A673 (cell line): ENCODE results near the gene SPAG16. TPM values are rescaled to one million over a fixed set of nuclear protein-coding genes. Genes with fewer than 3 reads are reported as not detected.
"Not testable (repeated sequence)": the region's sequence is repeated elsewhere in the genome, so short reads cannot be mapped to it uniquely, and the experiment has no call there.

Experiments used
- BruUV-seq: library from RNA; stranded (reverse); fragments of 400-500 nt; replicated peaks from 2 replicates; lab custom pipeline; 2021; lab: Mats Ljungman, UMichigan
- CTCF ChIA-PET: fragments of 300-600 bp; sonication (Branson Sonifier 250); formaldehyde crosslinking; loops from one replicate; lab custom pipeline; 2022; ENCODE audit warnings: antibody characterized with exemption; lab: Charles Lee
- POLR2A ChIA-PET: fragments of 300-600 bp; sonication (Branson Sonifier 250); formaldehyde crosslinking; loops from one replicate; lab custom pipeline; 2022; ENCODE audit warnings: antibody characterized with exemption; ENCODE audit not compliant: low non-redundant PET; lab: Charles Lee
- DNase-seq: peaks from one replicate; pipeline ENCODE4 v3.0.0-alpha.2; 2015; ENCODE audit warnings: low spot score
- H3K27ac ChIP-seq: fragments of 200-600 bp; sonication (generic); 2 replicates; pipeline ENCODE4 v1.5.1; 2016; ENCODE audit warnings: mixed run types, low read depth, mild to moderate bottlenecking, mixed read lengths, antibody characterized with exemption, low read length; ENCODE audit not compliant: poor library complexity, severe bottlenecking
- H3K27me3 ChIP-seq: fragments of 200-600 bp; sonication (generic); replicated peaks from 2 replicates; pipeline ENCODE4 v1.6.1; 2017; ENCODE audit warnings: mixed run types, low read depth, mild to moderate bottlenecking, mixed read lengths, antibody characterized with exemption, low read length; ENCODE audit not compliant: insufficient read depth, poor library complexity
- H3K36me3 ChIP-seq: fragments of 200-600 bp; sonication (generic); 2 replicates; pipeline ENCODE4 v1.6.1; 2016; ENCODE audit warnings: mixed run types, mild to moderate bottlenecking, mixed read lengths, antibody characterized with exemption, low read length; ENCODE audit not compliant: insufficient read depth, poor library complexity, severe bottlenecking
- H3K4me1 ChIP-seq: fragments of 200-600 bp; sonication (generic); 2 replicates; pipeline ENCODE4 v1.6.1; 2017; ENCODE audit warnings: mixed run types, mild to moderate bottlenecking, mixed read lengths, antibody characterized with exemption, low read length; ENCODE audit not compliant: insufficient read depth, poor library complexity, severe bottlenecking
- H3K4me3 ChIP-seq: fragments of 200-600 bp; sonication (generic); 2 replicates; pipeline ENCODE4 v1.5.1; 2016; ENCODE audit warnings: low read depth, mixed run types, mild to moderate bottlenecking, mixed read lengths, low read length; ENCODE audit not compliant: poor library complexity, severe bottlenecking
- H3K9me3 ChIP-seq: fragments of 200-600 bp; sonication (generic); 2 replicates; pipeline ENCODE4 v1.6.1; 2016; ENCODE audit warnings: mixed run types, low read depth, mild to moderate bottlenecking, mixed read lengths, antibody characterized with exemption, low read length; ENCODE audit not compliant: poor library complexity, severe bottlenecking
- CTCF ChIP-seq: fragments of 300-800, 200-600 bp; sonication (generic); conservative IDR thresholded peaks from 2 replicates; pipeline ENCODE4 v1.5.1; 2017; ENCODE audit warnings: low read depth, mild to moderate bottlenecking, antibody characterized with exemption, low read length, moderate library complexity, mixed read lengths
- EZH2 ChIP-seq: fragments of 200-600 bp; sonication (generic); IDR thresholded peaks from 2 replicates; pipeline ENCODE4 v1.6.1; 2017; ENCODE audit warnings: borderline replicate concordance, low read depth, mild to moderate bottlenecking, mixed read lengths, antibody characterized with exemption, low read length; ENCODE audit not compliant: poor library complexity, severe bottlenecking
- intact Hi-C: fragments of 100-400 bp; cut with micrococcal nuclease; formaldehyde crosslinking; loops from one replicate; pipeline ENCODE4 v1.10.0; 2022; ENCODE audit not compliant: unreplicated experiment
- total RNA-seq: library from RNA; stranded (reverse); gene quantifications from 2 replicates; pipeline ENCODE4 v1.2.3, GENCODE V29; 2021

Gene SPAG16
- total RNA-seq, 1 experiment from 2014 or later: 13.1 TPM

- H3K27me3 ChIP-seq, intact Hi-C loops, DNase-seq, H3K4me1 ChIP-seq, H3K27ac ChIP-seq, CTCF ChIA-PET, BruUV-seq, POLR2A ChIA-PET, H3K36me3 ChIP-seq, H3K9me3 ChIP-seq, H3K4me3 ChIP-seq: not testable (repeated sequence)
Measured at GRCh38 chr2:213410687-213411086, 126.4 kb downstream of the SPAG16 start.

- CTCF ChIA-PET: no interaction called here
- Histone ChIP-seq H3K4me3 (no peak overlapping the region), H3K9me3 (no peaks in the 10 kb centered on the region), H3K27ac (no peak overlapping the region), H3K36me3 (no peaks in the 10 kb centered on the region), H3K27me3 (no peaks in the 10 kb centered on the region), H3K4me1 (no peaks in the 10 kb centered on the region)
- intact Hi-C loops: no loop called here
- POLR2A ChIA-PET: interaction anchor here (0.7 kb wide), 1 partner anchor 1962 kb away, joined by 3 read pairs; no protein-coding TSS in a partner anchor
- TF ChIP-seq CTCF (no peak), EZH2 (no peak)
- DNase-seq: no peak
- no TSS peak for BruUV-seq
Measured at GRCh38 chr2:213411582-213412289, 127.5 kb downstream of the SPAG16 start.

GRCh38 chr2:213415093-213415492 lies 130.8 kb downstream of the SPAG16 start:
- ChIA-PET CTCF (no interaction called here), POLR2A (no interaction called here)
- Histone ChIP-seq H3K27me3 (no peaks in the 10 kb centered on the region), H3K27ac (no peak overlapping the region), H3K9me3 (no peaks in the 10 kb centered on the region), H3K36me3 (no peaks in the 10 kb centered on the region), H3K4me3 (no peak overlapping the region), H3K4me1 (no peaks in the 10 kb centered on the region)
- TF ChIP-seq EZH2 (no peak), CTCF (no peak)
- intact Hi-C loops: no loop called here
- DNase-seq: no peak
- no TSS peak for BruUV-seq

GRCh38 chr2:213416832-213417231 lies 132.6 kb downstream of the SPAG16 start:
- Histone ChIP-seq H3K27ac (no peak overlapping the region), H3K27me3 (no peaks in the 10 kb centered on the region), H3K4me3 (no peak overlapping the region), H3K4me1 (no peaks in the 10 kb centered on the region), H3K36me3 (no peaks in the 10 kb centered on the region), H3K9me3 (no peaks in the 10 kb centered on the region)
- DNase-seq: no peak
- intact Hi-C loops: no loop called here
- no peak for TF ChIP-seq EZH2
- TF ChIP-seq CTCF: no peak
- no TSS peak for BruUV-seq
- ChIA-PET POLR2A (no interaction called here), CTCF (no interaction called here)
